Measurements from ENCODE around the gene MSH3. TPM values are rescaled to one million over a fixed set of nuclear protein-coding genes. Genes with fewer than 3 reads are reported as not detected.

MSH3 gene
- polyA plus RNA-seq, 2 of the 4 experiments (the other 2 are of a cell fraction): 9.3 to 13.1 TPM

GRCh38 chr5:80625230-80625629 is 29.2 kb upstream of the MSH3 start (continued):
- TF ChIP-seq MAFK (IDR thresholded peaks at IDR 0.05; ENCODE audit: partially characterized antibody) (no peak), HEYL (CRISPR knock-in tag; IDR thresholded peaks at IDR 0.05) (no peak), CHD4 (IDR thresholded peaks at IDR 0.05; ENCODE audit: borderline replicate concordance) (no peak), ELK1 (IDR thresholded peaks at IDR 0.05; ENCODE audit: low read depth, low read length) (no peak), CEBPB (IDR thresholded peaks at IDR 0.05) (no peak), HDAC2 (IDR thresholded peaks at IDR 0.05) (no peak), PHF8 (IDR thresholded peaks at IDR 0.05; ENCODE audit: borderline replicate concordance, low read depth) (no peak), NPAS2 (CRISPR knock-in tag; IDR thresholded peaks at IDR 0.05; ENCODE audit: borderline replicate concordance) (no peak), JUN (IDR thresholded peaks at IDR 0.05) (no peak)

GRCh38 chr5:80629281-80629680 is 25.2 kb upstream of the MSH3 start:
- TF ChIP-seq ELK1 (IDR thresholded peaks at IDR 0.05; ENCODE audit: low read depth, low read length) (no peak), RARB (CRISPR knock-in tag; IDR thresholded peaks at IDR 0.05) (no peak), ZSCAN20 (CRISPR knock-in tag; IDR thresholded peaks at IDR 0.05) (no peak), MAFK (IDR thresholded peaks at IDR 0.05; ENCODE audit: partially characterized antibody) (no peak), CBX8 (IDR thresholded peaks at IDR 0.05) (no peak), POLR2AphosphoS2 (conservative IDR thresholded peaks at IDR 0.05; ENCODE audit: low read length) (no peak), HEYL (CRISPR knock-in tag; IDR thresholded peaks at IDR 0.05) (no peak), FOXS1 (CRISPR knock-in tag; IDR thresholded peaks at IDR 0.05) (no peak), HDAC2 (IDR thresholded peaks at IDR 0.05) (no peak), BHLHE40 (IDR thresholded peaks at IDR 0.05; ENCODE audit: low read depth, low read length) (no peak), EHMT2 (IDR thresholded peaks at IDR 0.05; ENCODE audit: low read depth) (no peak), ESRRA (IDR thresholded peaks at IDR 0.05; ENCODE audit: borderline replicate concordance, low read length) (no peak), ZNF302 (CRISPR knock-in tag; IDR thresholded peaks at IDR 0.05) (no peak), KDM5A (IDR thresholded peaks at IDR 0.05) (no peak), ZFP36 (IDR thresholded peaks at IDR 0.05; ENCODE audit: borderline replicate concordance, partially characterized antibody) (no peak), MAZ (IDR thresholded peaks at IDR 0.05; ENCODE audit: borderline replicate concordance, low read depth, low read length) (no peak)
- H3K4me1 ChIP-seq: no peaks in the 10 kb centered on the region
- H3K4me2 ChIP-seq: no peak overlapping the region
- H3K4me3 ChIP-seq: no peak overlapping the region
- no peak for FAIRE-seq
- ChIA-PET CTCF (no interaction called here), POLR2A (no interaction called here)
- H3K27ac ChIP-seq: no peak overlapping the region
- no peak for DNase-seq (ENCODE audit: low read depth in 1 of 2, low spot score in 1 of 2)
- H3K9me3 ChIP-seq: no peaks in the 10 kb centered on the region
- ATAC-seq: no peak

GRCh38 chr5:80631278-80632259 is 22.9 kb upstream of the MSH3 start:
- ATAC-seq (no peak), FAIRE-seq (no peak), DNase-seq (ENCODE audit: low read depth in 1 of 2, low spot score in 1 of 2) (no peak)
- Histone ChIP-seq H3K9me3 (no peaks in the 10 kb centered on the region), H3K4me2 (no peak overlapping the region), H3K4me3 (no peak overlapping the region), H3K4me1 (no peaks in the 10 kb centered on the region), H3K27ac (no peak overlapping the region)
- 88% methylated on average over 11 of the region's 11 CpGs for WGBS (ENCODE audit: missing lambda C conversion rate)
- ChIA-PET CTCF (no interaction called here), POLR2A (no interaction called here)
- no peak for TF ChIP-seq BHLHE40 (IDR thresholded peaks at IDR 0.05; ENCODE audit: low read depth, low read length)
- no peak for TF ChIP-seq PHF8 (IDR thresholded peaks at IDR 0.05; ENCODE audit: borderline replicate concordance, low read depth)
- no peak for TF ChIP-seq EP300 (IDR thresholded peaks at IDR 0.05)
